Central memory CD8-positive, alpha-beta T cell (primary cell): ENCODE data around the gene GPC5.
"Not testable (repeated sequence)": the region's sequence is repeated elsewhere in the genome, so short reads cannot be mapped to it uniquely, and the experiment has no call there.

Experiments
- ATAC-seq: fragments of 150-1000 bp; cut with Tn5 transposase; replicated peaks from 2 replicates; pipeline ENCODE4 v1.10.0; 2022; ENCODE audit warnings: mild to moderate bottlenecking, moderate FRiP score, moderate number of reproducible peaks; ENCODE audit not compliant: poor library complexity, severe bottlenecking; ENCODE audit errors: extremely low read depth
- DNase-seq, 2 donors: peaks; one replicate each; pipeline ENCODE4 v3.0.0; 2021; ENCODE audit warnings: low spot score in 2 of 2
- H3K27ac Mint-ChIP-seq: one replicate; pipeline ENCODE4 v1.8.0; 2022; ENCODE audit warnings: low read depth, mild to moderate bottlenecking, moderate library complexity, mixed read lengths
- H3K27me3 Mint-ChIP-seq: one replicate; pipeline ENCODE4 v1.8.0; 2022; ENCODE audit warnings: mixed read lengths
- H3K36me3 Mint-ChIP-seq: one replicate; pipeline ENCODE4 v1.8.0; 2022; ENCODE audit warnings: mild to moderate bottlenecking, moderate library complexity, mixed read lengths; ENCODE audit not compliant: insufficient read depth
- H3K4me1 Mint-ChIP-seq: one replicate; pipeline ENCODE4 v1.8.0; 2022; ENCODE audit warnings: mixed read lengths
- H3K4me3 Mint-ChIP-seq: one replicate; pipeline ENCODE4 v1.8.0; 2022; ENCODE audit warnings: mild to moderate bottlenecking, moderate library complexity, mixed read lengths
- H3K9me3 Mint-ChIP-seq: one replicate; pipeline ENCODE4 v1.8.0; 2022; ENCODE audit warnings: mixed read lengths

Gene GPC5

GRCh38 chr13:91383836-91384235 is 14.6 kb upstream of the GPC5 start:
- no peak for ATAC-seq
- Mint-ChIP-seq H3K27me3 (peaks cover 33% of the 10 kb centered on the region), H3K27ac (no peak overlapping the region), H3K4me3 (no peak overlapping the region), H3K4me1 (no peaks in the 10 kb centered on the region), H3K9me3 (no peaks in the 10 kb centered on the region), H3K36me3 (no peaks in the 10 kb centered on the region)
- no peak for DNase-seq

- Mint-ChIP-seq H3K4me1 (no peaks in the 10 kb centered on the region), H3K27me3 (peaks cover 43% of the 10 kb centered on the region), H3K9me3 (no peaks in the 10 kb centered on the region), H3K4me3 (no peak overlapping the region), H3K36me3 (no peaks in the 10 kb centered on the region), H3K27ac (no peak overlapping the region)
- DNase-seq (no peak), ATAC-seq (no peak)
Observed at GRCh38 chr13:91384896-91385295, 13.5 kb upstream of the GPC5 start.

GRCh38 chr13:91389186-91389585 is 9.2 kb upstream of the GPC5 start:
- DNase-seq: no peak
- Mint-ChIP-seq H3K4me1 (no peaks in the 10 kb centered on the region), H3K4me3 (no peak overlapping the region), H3K36me3 (no peaks in the 10 kb centered on the region), H3K27ac (no peak overlapping the region), H3K27me3 (peaks cover 77% of the 10 kb centered on the region), H3K9me3 (no peaks in the 10 kb centered on the region)
- ATAC-seq: no peak

GRCh38 chr13:91397595-91397994 is 826 bp upstream of the GPC5 start:
- ATAC-seq (no peak), DNase-seq (no peak)
- H3K27me3 Mint-ChIP-seq: peaks cover 31% of the 10 kb centered on the region
- no peak overlapping the region for H3K27ac Mint-ChIP-seq
- no peak overlapping the region for H3K4me3 Mint-ChIP-seq
- peaks cover 1% of the 10 kb centered on the region for H3K36me3 Mint-ChIP-seq
- H3K4me1 Mint-ChIP-seq: peaks cover 12% of the 10 kb centered on the region
- H3K9me3 Mint-ChIP-seq: no peaks in the 10 kb centered on the region

GRCh38 chr13:91399189-91400062 is 1.0 kb downstream of the GPC5 start:
- DNase-seq (no peak), ATAC-seq (no peak)
- Mint-ChIP-seq H3K27ac (no peak overlapping the region), H3K4me3 (peak overlapping the region; percentile 71), H3K27me3 (peaks cover 20% of the 10 kb centered on the region), H3K9me3 (no peaks in the 10 kb centered on the region), H3K4me1 (peaks cover 12% of the 10 kb centered on the region), H3K36me3 (peaks cover 1% of the 10 kb centered on the region)

- Mint-ChIP-seq H3K4me1 (peaks cover 12% of the 10 kb centered on the region), H3K27ac (no peak overlapping the region), H3K27me3 (peaks cover 14% of the 10 kb centered on the region), H3K9me3 (no peaks in the 10 kb centered on the region), H3K4me3 (peak overlapping the region; percentile 71), H3K36me3 (peaks cover 1% of the 10 kb centered on the region)
- DNase-seq (no peak), ATAC-seq (no peak)
Observed at GRCh38 chr13:91400063-91400399, 1.6 kb downstream of the GPC5 start.

- DNase-seq (no peak), ATAC-seq (no peak)
- Mint-ChIP-seq H3K27me3 (peaks cover 9% of the 10 kb centered on the region), H3K36me3 (peaks cover 1% of the 10 kb centered on the region), H3K27ac (no peak overlapping the region), H3K9me3 (no peaks in the 10 kb centered on the region), H3K4me3 (no peak overlapping the region), H3K4me1 (peaks cover 12% of the 10 kb centered on the region)
Observed at GRCh38 chr13:91400671-91401070, 2.2 kb downstream of the GPC5 start.

GRCh38 chr13:91401920-91402319 is 3.5 kb downstream of the GPC5 start:
- Mint-ChIP-seq H3K4me3 (no peak overlapping the region), H3K9me3 (no peaks in the 10 kb centered on the region), H3K27ac (no peak overlapping the region), H3K27me3 (peaks cover 9% of the 10 kb centered on the region), H3K36me3 (peaks cover 1% of the 10 kb centered on the region), H3K4me1 (peaks cover 12% of the 10 kb centered on the region)
- ATAC-seq (no peak), DNase-seq (no peak)

- Mint-ChIP-seq H3K27ac (no peak overlapping the region), H3K4me3 (no peak overlapping the region), H3K4me1 (no peaks in the 10 kb centered on the region), H3K9me3 (no peaks in the 10 kb centered on the region), H3K27me3 (peaks cover 25% of the 10 kb centered on the region), H3K36me3 (no peaks in the 10 kb centered on the region)
- ATAC-seq: no peak
- DNase-seq: no peak
Observed at GRCh38 chr13:91405240-91405639, 6.8 kb downstream of the GPC5 start.

GRCh38 chr13:91406619-91407018 is 8.2 kb downstream of the GPC5 start:
- DNase-seq: no peak

GRCh38 chr13:91408971-91409370 is 10.6 kb downstream of the GPC5 start:
- Mint-ChIP-seq H3K27ac (no peak overlapping the region), H3K9me3 (no peaks in the 10 kb centered on the region), H3K36me3 (no peaks in the 10 kb centered on the region), H3K27me3 (peaks cover 25% of the 10 kb centered on the region), H3K4me1 (no peaks in the 10 kb centered on the region), H3K4me3 (no peak overlapping the region)
- DNase-seq (no peak), ATAC-seq (no peak)

More at GRCh38 chr13:91406619-91407018, 8.2 kb downstream of the GPC5 start:
- no peaks in the 10 kb centered on the region for H3K36me3 Mint-ChIP-seq
- H3K27ac Mint-ChIP-seq: no peak overlapping the region
- ATAC-seq: no peak
- no peaks in the 10 kb centered on the region for H3K9me3 Mint-ChIP-seq
- H3K4me3 Mint-ChIP-seq: no peak overlapping the region
- H3K27me3 Mint-ChIP-seq: peaks cover 25% of the 10 kb centered on the region
- H3K4me1 Mint-ChIP-seq: no peaks in the 10 kb centered on the region

- H3K4me3 Mint-ChIP-seq, H3K36me3 Mint-ChIP-seq, H3K27ac Mint-ChIP-seq, DNase-seq, H3K27me3 Mint-ChIP-seq, H3K4me1 Mint-ChIP-seq, ATAC-seq, H3K9me3 Mint-ChIP-seq: not testable (repeated sequence)
Observed at GRCh38 chr13:91416579-91416978, 18.2 kb downstream of the GPC5 start.

GRCh38 chr13:91417660-91418325 is 19.4 kb downstream of the GPC5 start:
- H3K4me1 Mint-ChIP-seq: peaks cover 5% of the 10 kb centered on the region

More at GRCh38 chr13:91417660-91418325, 19.4 kb downstream of the GPC5 start:
- Mint-ChIP-seq H3K36me3 (no peaks in the 10 kb centered on the region), H3K4me3 (no peak overlapping the region), H3K9me3 (no peaks in the 10 kb centered on the region), H3K27ac (no peak overlapping the region), H3K27me3 (peaks cover 8% of the 10 kb centered on the region)
- ATAC-seq: no peak
- no peak for DNase-seq
